Activated T-cell treated with anti-CD3 and anti-CD28 coated beads, Interleukin-2, amount 50 U/mL, for 4 hours (primary cell): ENCODE results near the gene SERPINB3. TPM values are rescaled to one million over a fixed set of nuclear protein-coding genes. Genes with fewer than 3 reads are reported as not detected.

Experiments
- ATAC-seq, 2 donors: fragments of 200-7000 bp; cut with Tn5 transposase; one replicate each; pipeline ENCODE4 v1.10.0; 2021
- DNase-seq: peaks from one replicate; pipeline ENCODE4 v3.0.0-alpha.2; 2020
- H3K27me3 Mint-ChIP-seq: one replicate; pipeline ENCODE4 v1.8.0; 2021; ENCODE audit warnings: low read depth, mixed read lengths
- H3K36me3 Mint-ChIP-seq: one replicate; pipeline ENCODE4 v1.8.0; 2022; ENCODE audit warnings: mixed read lengths; ENCODE audit not compliant: insufficient read depth
- H3K4me1 Mint-ChIP-seq: one replicate; pipeline ENCODE4 v1.8.0; 2021; ENCODE audit warnings: low read depth, mixed read lengths
- H3K4me3 Mint-ChIP-seq: one replicate; pipeline ENCODE4 v1.8.0; 2021; ENCODE audit warnings: mild to moderate bottlenecking, moderate library complexity, mixed read lengths
- H3K9me3 Mint-ChIP-seq: one replicate; pipeline ENCODE4 v1.8.0; 2021; ENCODE audit warnings: mixed read lengths
- total RNA-seq, 3 donors: library from RNA; stranded (reverse); gene quantifications; one replicate each; pipeline ENCODE4 v1.2.1, GENCODE V29; 2021

SERPINB3 gene
- total RNA-seq, 3 donors from 2014 or later = not detected

DNA sequence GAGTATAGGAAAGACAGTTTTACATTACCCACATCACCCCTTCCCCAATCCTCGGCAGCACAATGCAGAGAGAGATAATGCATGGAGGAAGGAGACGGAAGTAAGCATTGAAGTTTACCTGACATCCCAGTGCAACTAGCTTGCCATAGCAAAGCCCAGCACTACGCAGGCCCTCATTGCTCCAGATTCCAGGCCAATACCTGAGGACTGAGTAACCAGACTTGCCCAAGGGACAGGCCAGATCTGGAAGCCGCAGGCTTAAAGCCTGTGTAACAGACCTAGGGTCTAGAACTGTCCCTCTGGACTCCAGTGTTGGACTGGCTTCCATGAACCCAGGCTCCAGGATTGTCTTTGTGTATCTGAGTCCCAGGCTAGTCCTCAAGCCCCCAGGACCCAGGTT is 35.3 kb downstream of the SERPINB3 start:
- H3K27me3 Mint-ChIP-seq = no peaks in the 10 kb centered on the region
- peaks cover 26% of the 10 kb centered on the region for H3K9me3 Mint-ChIP-seq
- H3K4me3 Mint-ChIP-seq = no peak overlapping the region
- no peaks in the 10 kb centered on the region for H3K36me3 Mint-ChIP-seq
- DNase-seq (no peak), ATAC-seq (no peak)
- H3K4me1 Mint-ChIP-seq = no peaks in the 10 kb centered on the region

DNA sequence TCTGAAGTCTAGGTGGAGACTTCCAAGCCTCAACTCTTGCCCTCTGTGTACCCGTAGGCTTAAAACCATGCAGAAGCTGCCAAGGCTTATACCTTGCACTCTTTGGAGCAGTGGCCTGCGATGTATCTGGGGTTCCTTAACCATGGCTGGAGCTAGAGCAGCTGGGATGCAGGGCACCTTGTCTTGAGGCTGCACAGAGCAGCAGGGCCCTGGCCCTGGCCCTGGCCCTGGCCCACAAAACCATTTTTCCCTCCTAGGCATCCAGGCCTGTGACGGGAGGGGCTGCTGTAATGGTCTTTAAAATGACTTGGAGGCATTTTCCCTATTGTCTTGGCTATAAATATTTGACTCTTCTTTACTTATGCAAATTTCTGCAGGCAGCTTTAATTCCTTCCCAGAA is 36.8 kb downstream of the SERPINB3 start:
- DNase-seq (no peak), ATAC-seq (no peak)
- Mint-ChIP-seq H3K4me1 (no peaks in the 10 kb centered on the region), H3K9me3 (peaks cover 37% of the 10 kb centered on the region), H3K36me3 (no peaks in the 10 kb centered on the region), H3K27me3 (no peaks in the 10 kb centered on the region), H3K4me3 (no peak overlapping the region)

DNA sequence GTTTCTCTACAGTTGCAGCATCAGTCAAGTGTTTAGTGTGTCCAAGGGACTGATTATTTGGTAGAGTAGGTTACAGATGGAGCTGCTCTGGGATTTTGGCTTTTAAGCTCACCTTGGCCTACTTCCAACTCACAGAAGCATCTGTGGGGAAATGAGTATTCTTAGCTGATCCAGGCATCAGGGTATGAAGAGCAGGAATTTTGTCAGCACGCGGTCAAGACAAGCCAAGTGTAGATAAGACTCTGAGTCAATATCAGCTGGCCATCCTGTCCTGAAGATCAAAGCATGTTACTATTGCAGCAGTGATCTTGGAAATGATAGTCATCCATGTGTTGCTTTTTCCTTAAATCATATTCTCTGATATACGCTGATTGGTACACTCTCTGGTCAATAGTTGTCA is 42.0 kb downstream of the SERPINB3 start:
- ATAC-seq = no peak
- Mint-ChIP-seq H3K36me3 (no peaks in the 10 kb centered on the region), H3K9me3 (peaks cover 16% of the 10 kb centered on the region)

DNA sequence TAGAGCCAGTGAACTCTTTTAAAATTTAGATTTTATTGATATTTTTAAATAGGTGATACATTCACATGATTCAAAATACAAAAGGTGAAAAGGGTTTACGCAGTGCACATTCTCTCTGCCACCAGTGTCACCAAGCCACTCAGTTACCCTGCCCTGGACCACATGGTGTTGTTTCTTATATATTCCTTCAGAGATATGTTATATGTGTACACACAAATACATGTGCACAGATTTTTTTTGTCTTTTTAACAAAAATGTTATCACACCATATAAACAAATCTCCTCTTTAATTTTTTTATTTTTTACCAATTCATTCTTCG is 43.8 kb downstream of the SERPINB3 start:
- peaks cover 4% of the 10 kb centered on the region for H3K27me3 Mint-ChIP-seq
- H3K4me3 Mint-ChIP-seq = no peak overlapping the region
- no peaks in the 10 kb centered on the region for H3K36me3 Mint-ChIP-seq

More for the DNA sequence above, 42.0 kb downstream of the SERPINB3 start:
- DNase-seq = no peak
- H3K4me1 Mint-ChIP-seq = no peaks in the 10 kb centered on the region
- H3K4me3 Mint-ChIP-seq = no peak overlapping the region
- H3K27me3 Mint-ChIP-seq = peaks cover 2% of the 10 kb centered on the region

DNA sequence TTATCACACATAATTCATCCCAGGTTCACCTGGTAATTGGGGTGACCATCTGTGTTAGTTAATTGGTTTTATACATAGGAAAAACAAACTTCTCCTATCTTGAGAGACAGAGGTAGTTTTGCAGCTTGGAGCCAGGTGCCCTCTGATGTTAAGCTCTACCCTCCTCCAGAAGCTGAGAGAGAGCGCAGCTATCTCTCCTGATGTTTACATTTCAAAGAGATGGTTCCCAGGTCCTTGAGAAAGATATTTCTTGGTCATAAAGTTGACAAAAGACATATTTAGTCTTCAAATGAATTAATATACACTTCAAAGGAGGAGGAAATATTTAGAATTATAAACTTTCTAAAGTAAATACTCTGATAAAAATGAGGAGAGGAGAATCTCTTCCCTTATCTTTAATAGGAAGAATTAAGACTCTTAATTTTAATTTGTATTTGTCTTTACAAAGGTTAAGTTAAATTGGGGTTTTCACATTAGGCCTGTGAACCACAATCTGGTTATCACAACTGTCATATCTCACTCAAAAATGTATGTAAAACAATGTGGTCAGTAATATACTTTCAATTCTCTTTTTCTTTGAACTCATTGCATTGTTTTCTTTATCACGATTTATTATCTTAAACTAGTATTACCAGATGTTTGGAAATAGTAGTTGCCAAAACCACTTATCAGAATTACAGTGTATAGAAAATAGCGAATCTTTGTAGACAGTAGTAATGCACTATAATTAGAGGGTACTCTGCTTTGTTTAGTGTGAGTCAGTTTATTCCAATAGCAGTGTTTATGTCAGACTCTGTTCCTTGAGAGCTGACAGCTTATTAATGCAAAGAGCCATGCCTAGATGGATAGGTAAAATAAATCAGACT is 44.4 kb downstream of the SERPINB3 start:
- no peaks in the 10 kb centered on the region for H3K36me3 Mint-ChIP-seq
- no peak for DNase-seq
- H3K9me3 Mint-ChIP-seq = peaks cover 11% of the 10 kb centered on the region
- H3K4me3 Mint-ChIP-seq = no peak overlapping the region
- H3K27me3 Mint-ChIP-seq = peaks cover 4% of the 10 kb centered on the region
- H3K4me1 Mint-ChIP-seq = no peaks in the 10 kb centered on the region
- no peak for ATAC-seq

More for the DNA sequence above, 43.8 kb downstream of the SERPINB3 start:
- ATAC-seq (no peak), DNase-seq (no peak)
- no peaks in the 10 kb centered on the region for H3K4me1 Mint-ChIP-seq
- peaks cover 11% of the 10 kb centered on the region for H3K9me3 Mint-ChIP-seq

DNA sequence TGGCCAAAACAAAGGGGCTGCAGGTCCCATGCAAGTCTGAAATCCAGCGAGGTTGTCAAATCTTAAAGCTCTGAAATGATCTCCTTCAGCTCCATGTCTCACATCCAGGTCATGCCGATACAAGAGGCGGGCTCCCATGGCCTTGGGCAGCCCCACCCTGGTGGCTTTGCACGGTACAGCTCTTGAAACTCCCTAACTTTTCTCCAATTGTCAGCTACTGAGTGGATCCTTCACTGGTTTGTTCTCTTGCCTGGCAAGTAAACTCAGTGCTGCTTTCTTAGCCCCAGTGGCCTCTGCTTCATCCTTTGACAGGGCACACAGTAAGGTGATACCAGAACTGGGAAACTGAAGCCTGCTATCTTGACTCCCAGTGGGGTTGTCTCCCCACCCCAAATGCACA is 48.3 kb downstream of the SERPINB3 start:
- Mint-ChIP-seq H3K4me3 (no peak overlapping the region), H3K9me3 (no peaks in the 10 kb centered on the region), H3K27me3 (peaks cover 8% of the 10 kb centered on the region), H3K4me1 (no peaks in the 10 kb centered on the region), H3K36me3 (no peaks in the 10 kb centered on the region)
- no peak for DNase-seq
- no peak for ATAC-seq

DNA sequence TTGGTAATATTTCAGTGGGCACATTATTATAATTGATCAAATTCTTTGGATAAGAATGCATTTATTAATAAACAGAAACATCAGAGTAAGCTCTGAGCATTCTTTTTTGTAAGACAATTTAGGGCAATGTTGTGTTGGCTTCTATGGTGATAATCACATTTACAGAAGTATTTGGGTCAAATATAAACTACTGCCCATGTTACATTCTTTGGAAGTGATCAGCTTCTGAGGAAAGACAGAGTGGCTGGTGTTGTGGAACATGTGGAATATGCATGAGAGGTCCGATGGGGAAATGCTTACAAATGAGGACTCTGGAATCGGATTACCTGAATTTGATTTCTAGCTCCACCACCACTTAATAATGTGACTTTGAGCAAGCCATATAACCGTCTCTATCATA is 55.2 kb downstream of the SERPINB3 start:
- no peak overlapping the region for H3K4me3 Mint-ChIP-seq
- ATAC-seq = no peak
- H3K4me1 Mint-ChIP-seq = no peaks in the 10 kb centered on the region
- H3K36me3 Mint-ChIP-seq = no peaks in the 10 kb centered on the region
- no peak for DNase-seq
- H3K9me3 Mint-ChIP-seq = no peaks in the 10 kb centered on the region
- H3K27me3 Mint-ChIP-seq = peaks cover 4% of the 10 kb centered on the region

Other genes starting within 250 kb of the SERPINB3 start
- 10 to 100 TPM; 55.2 to 59.8 (median 59.3) TPM for gene VPS4B, start 239.4 kb downstream of the SERPINB3 start, total RNA-seq
- gene SERPINB5, start 184.9 kb downstream of the SERPINB3 start, total RNA-seq = not detected
- gene SERPINB12, start 119.5 kb downstream of the SERPINB3 start, total RNA-seq = not detected
- gene SERPINB13, start 74.5 kb downstream of the SERPINB3 start, total RNA-seq = not detected
- not detected for gene SERPINB4, start 17.6 kb downstream of the SERPINB3 start, total RNA-seq
- gene SERPINB11, start 41.1 kb upstream of the SERPINB3 start, total RNA-seq = not detected
- gene SERPINB7, start 113.5 kb upstream of the SERPINB3 start, total RNA-seq = not detected
- gene SERPINB2, start 225.8 kb upstream of the SERPINB3 start, total RNA-seq = 1 to 10 TPM in 2 of 3 donors, under 1 TPM in 1; 0.78 to 1.5 (median 1.2) TPM
- gene SERPINB10, start 246.1 kb upstream of the SERPINB3 start, total RNA-seq = under 1 TPM in 1 of 3 donors, not detected in 2; 0.27 TPM